HG03439 (cell line): ENCODE data around the gene ELOVL5.
"Not testable (repeated sequence)": the region's sequence is repeated elsewhere in the genome, so short reads cannot be mapped to it uniquely, and the experiment has no call there.

ENCODE experiments used
- ATAC-seq: cut with Tn5 transposase; IDR thresholded peaks from one replicate; pipeline ENCODE4 v1.9.1; 2021; ENCODE audit warnings: mild to moderate bottlenecking, moderate library complexity; ENCODE audit not compliant: unreplicated experiment

The ELOVL5 gene

GRCh38 chr6:53348371-53349208, at the start of gene ELOVL5:
Gene ELOVL5 (minus strand): TSS chr6:53348950. CDS start chr6:53295699, 53,251 bp downstream.
- peak; percentile 78 for ATAC-seq

GRCh38 chr6:53397283-53397682, 48.5 kb upstream of the ELOVL5 start:
- ATAC-seq, result no peak

- ATAC-seq, result no peak
Observed at GRCh38 chr6:53395986-53396385, 47.2 kb upstream of the ELOVL5 start.

GRCh38 chr6:53394704-53395103, 46.0 kb upstream of the ELOVL5 start:
- no peak for ATAC-seq

- ATAC-seq, result no peak
Observed at GRCh38 chr6:53391170-53391569, 42.4 kb upstream of the ELOVL5 start.

- ATAC-seq, result no peak
Observed at GRCh38 chr6:53390010-53390409, 41.3 kb upstream of the ELOVL5 start.

GRCh38 chr6:53388615-53389014, 39.9 kb upstream of the ELOVL5 start:
- not testable (repeated sequence) for ATAC-seq

- ATAC-seq, result no peak
Observed at GRCh38 chr6:53382421-53382820, 33.7 kb upstream of the ELOVL5 start.

GRCh38 chr6:53378208-53378607, 29.5 kb upstream of the ELOVL5 start:
- no peak for ATAC-seq

- no peak for ATAC-seq
Observed at GRCh38 chr6:53377793-53378192, 29.0 kb upstream of the ELOVL5 start.

- ATAC-seq, result no peak
Observed at GRCh38 chr6:53377289-53377688, 28.5 kb upstream of the ELOVL5 start.

GRCh38 chr6:53376661-53377226, 28.0 kb upstream of the ELOVL5 start:
- no peak for ATAC-seq

GRCh38 chr6:53375847-53376246, 27.1 kb upstream of the ELOVL5 start:
- no peak for ATAC-seq

GRCh38 chr6:53373638-53374037, 24.9 kb upstream of the ELOVL5 start:
- no peak for ATAC-seq

GRCh38 chr6:53369876-53370515, 21.2 kb upstream of the ELOVL5 start:
- no peak for ATAC-seq

GRCh38 chr6:53369051-53369450, 20.3 kb upstream of the ELOVL5 start:
- no peak for ATAC-seq

- ATAC-seq, result no peak
Observed at GRCh38 chr6:53366128-53366641, 17.4 kb upstream of the ELOVL5 start.

- no peak for ATAC-seq
Observed at GRCh38 chr6:53363341-53364079, 14.8 kb upstream of the ELOVL5 start.

- ATAC-seq, result no peak
Observed at GRCh38 chr6:53361549-53362031, 12.8 kb upstream of the ELOVL5 start.

GRCh38 chr6:53360093-53360912, 11.6 kb upstream of the ELOVL5 start:
- no peak for ATAC-seq
